Measurements from ENCODE around the gene CORIN. TPM values are rescaled to one million over a fixed set of nuclear protein-coding genes. Genes with fewer than 3 reads are reported as not detected.

CORIN gene
- total and polyA plus RNA-seq, 2 of the 13 experiments (the other 11 are each of a cell fraction or from before 2014, with no cell fraction given): 0.84 to 1.2 TPM

GRCh38 chr4:47718696-47719095 is 119.2 kb downstream of the CORIN start (continued):
- TF ChIP-seq ARID5B (CRISPR knock-in tag; IDR thresholded peaks at IDR 0.05) (no peak), DMAP1 (CRISPR knock-in tag; IDR thresholded peaks at IDR 0.05) (no peak), LCORL (IDR thresholded peaks at IDR 0.05) (no peak), LCORL (CRISPR knock-in tag; IDR thresholded peaks at IDR 0.05) (no peak), RCOR2 (CRISPR knock-in tag; IDR thresholded peaks at IDR 0.05) (no peak), ZNF34 (CRISPR knock-in tag; IDR thresholded peaks at IDR 0.05; ENCODE audit: borderline replicate concordance) (no peak), ZNF367 (CRISPR knock-in tag; IDR thresholded peaks at IDR 0.05; ENCODE audit: borderline replicate concordance) (no peak), DNMT3B (CRISPR knock-in tag; conservative IDR thresholded peaks at IDR 0.05) (no peak), RBAK (CRISPR knock-in tag; IDR thresholded peaks at IDR 0.05) (no peak), KLF11 (CRISPR knock-in tag; IDR thresholded peaks at IDR 0.05) (no peak), ASH2L (IDR thresholded peaks at IDR 0.05; ENCODE audit: insufficient read length, low read depth, low read length) (no peak)
- TF ChIP-seq, protein P1, sequence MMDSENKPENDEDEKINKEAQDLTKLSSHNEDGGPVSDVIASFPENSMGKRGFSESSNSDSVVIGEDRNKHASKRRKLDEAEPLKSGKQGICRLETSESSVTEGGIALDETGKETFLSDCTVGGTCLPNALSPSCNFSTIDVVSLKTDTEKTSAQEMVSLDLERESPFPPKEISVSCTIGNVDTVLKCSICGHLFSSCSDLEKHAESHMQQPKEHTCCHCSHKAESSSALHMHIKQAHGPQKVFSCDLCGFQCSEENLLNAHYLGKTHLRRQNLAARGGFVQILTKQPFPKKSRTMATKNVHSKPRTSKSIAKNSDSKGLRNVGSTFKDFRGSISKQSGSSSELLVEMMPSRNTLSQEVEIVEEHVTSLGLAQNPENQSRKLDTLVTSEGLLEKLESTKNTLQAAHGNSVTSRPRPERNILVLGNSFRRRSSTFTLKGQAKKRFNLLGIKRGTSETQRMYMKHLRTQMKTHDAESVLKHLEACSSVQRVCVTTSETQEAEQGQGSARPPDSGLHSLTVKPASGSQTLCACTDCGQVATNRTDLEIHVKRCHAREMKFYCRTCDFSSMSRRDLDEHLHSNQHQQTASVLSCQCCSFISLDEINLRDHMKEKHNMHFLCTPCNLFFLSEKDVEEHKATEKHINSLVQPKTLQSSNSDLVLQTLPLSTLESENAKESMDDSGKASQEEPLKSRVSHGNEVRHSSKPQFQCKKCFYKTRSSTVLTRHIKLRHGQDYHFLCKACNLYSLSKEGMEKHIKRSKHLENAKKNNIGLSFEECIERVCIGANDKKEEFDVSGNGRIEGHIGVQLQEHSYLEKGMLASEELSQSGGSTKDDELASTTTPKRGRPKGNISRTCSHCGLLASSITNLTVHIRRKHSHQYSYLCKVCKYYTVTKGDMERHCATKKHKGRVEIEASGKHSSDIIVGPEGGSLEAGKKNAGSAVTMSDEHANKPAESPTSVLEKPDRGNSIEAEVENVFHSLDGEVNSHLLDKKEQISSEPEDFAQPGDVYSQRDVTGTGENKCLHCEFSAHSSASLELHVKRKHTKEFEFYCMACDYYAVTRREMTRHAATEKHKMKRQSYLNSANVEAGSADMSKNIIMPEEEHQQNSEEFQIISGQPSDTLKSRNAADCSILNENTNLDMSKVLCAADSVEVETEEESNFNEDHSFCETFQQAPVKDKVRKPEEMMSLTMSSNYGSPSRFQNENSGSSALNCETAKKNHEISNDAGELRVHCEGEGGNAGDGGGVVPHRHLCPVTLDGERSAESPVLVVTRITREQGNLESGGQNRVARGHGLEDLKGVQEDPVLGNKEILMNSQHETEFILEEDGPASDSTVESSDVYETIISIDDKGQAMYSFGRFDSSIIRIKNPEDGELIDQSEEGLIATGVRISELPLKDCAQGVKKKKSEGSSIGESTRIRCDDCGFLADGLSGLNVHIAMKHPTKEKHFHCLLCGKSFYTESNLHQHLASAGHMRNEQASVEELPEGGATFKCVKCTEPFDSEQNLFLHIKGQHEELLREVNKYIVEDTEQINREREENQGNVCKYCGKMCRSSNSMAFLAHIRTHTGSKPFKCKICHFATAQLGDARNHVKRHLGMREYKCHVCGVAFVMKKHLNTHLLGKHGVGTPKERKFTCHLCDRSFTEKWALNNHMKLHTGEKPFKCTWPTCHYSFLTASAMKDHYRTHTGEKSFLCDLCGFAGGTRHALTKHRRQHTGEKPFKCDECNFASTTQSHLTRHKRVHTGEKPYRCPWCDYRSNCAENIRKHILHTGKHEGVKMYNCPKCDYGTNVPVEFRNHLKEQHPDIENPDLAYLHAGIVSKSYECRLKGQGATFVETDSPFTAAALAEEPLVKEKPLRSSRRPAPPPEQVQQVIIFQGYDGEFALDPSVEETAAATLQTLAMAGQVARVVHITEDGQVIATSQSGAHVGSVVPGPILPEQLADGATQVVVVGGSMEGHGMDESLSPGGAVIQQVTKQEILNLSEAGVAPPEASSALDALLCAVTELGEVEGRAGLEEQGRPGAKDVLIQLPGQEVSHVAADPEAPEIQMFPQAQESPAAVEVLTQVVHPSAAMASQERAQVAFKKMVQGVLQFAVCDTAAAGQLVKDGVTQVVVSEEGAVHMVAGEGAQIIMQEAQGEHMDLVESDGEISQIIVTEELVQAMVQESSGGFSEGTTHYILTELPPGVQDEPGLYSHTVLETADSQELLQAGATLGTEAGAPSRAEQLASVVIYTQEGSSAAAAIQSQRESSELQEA (CRISPR knock-in tag; IDR thresholded peaks at IDR 0.05; ENCODE audit: not compliant biosample characterization): no peak
- TF ChIP-seq, protein P2, sequence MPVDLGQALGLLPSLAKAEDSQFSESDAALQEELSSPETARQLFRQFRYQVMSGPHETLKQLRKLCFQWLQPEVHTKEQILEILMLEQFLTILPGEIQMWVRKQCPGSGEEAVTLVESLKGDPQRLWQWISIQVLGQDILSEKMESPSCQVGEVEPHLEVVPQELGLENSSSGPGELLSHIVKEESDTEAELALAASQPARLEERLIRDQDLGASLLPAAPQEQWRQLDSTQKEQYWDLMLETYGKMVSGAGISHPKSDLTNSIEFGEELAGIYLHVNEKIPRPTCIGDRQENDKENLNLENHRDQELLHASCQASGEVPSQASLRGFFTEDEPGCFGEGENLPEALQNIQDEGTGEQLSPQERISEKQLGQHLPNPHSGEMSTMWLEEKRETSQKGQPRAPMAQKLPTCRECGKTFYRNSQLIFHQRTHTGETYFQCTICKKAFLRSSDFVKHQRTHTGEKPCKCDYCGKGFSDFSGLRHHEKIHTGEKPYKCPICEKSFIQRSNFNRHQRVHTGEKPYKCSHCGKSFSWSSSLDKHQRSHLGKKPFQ (CRISPR knock-in tag; IDR thresholded peaks at IDR 0.05; ENCODE audit: insufficient replicate concordance): no peak

Measured in HepG2 (cell line).